MM.1S (cell line): ENCODE results near the gene TIAL1.

Experiments
- DNase-seq: peaks from one replicate; pipeline ENCODE4 v3.0.0-alpha.2; 2015
- H2AFZ ChIP-seq: fragments of 300-600 bp; sonication (generic); 2 replicates; pipeline ENCODE4 v1.6.0; 2016; ENCODE audit warnings: antibody characterized with exemption, low read length
- H3F3A ChIP-seq: fragments of 300-600 bp; sonication (generic); 2 replicates; pipeline ENCODE4 v1.6.1; 2016; ENCODE audit warnings: mild to moderate bottlenecking, antibody characterized with exemption, low read length, moderate library complexity, mixed read lengths; ENCODE audit not compliant: insufficient read depth
- H3K27ac ChIP-seq: fragments of 300-600 bp; sonication (generic); 2 replicates; pipeline ENCODE4 v1.5.1; 2016; ENCODE audit warnings: mild to moderate bottlenecking, low read length
- H3K27me3 ChIP-seq: fragments of 300-600 bp; sonication (generic); replicated peaks from 2 replicates; pipeline ENCODE4 v1.6.0; 2016; ENCODE audit warnings: low read length; ENCODE audit not compliant: insufficient read depth
- H3K36me3 ChIP-seq: fragments of 300-600 bp; sonication (generic); replicated peaks from 2 replicates; pipeline ENCODE4 v1.6.1; 2016; ENCODE audit warnings: mild to moderate bottlenecking, low read length, mixed read lengths; ENCODE audit not compliant: insufficient read depth
- H3K4me1 ChIP-seq: fragments of 300-600 bp; sonication (generic); 2 replicates; pipeline ENCODE4 v1.6.1; 2016; ENCODE audit warnings: low read length, mixed read lengths
- H3K4me2 ChIP-seq: fragments of 300-600 bp; sonication (generic); 2 replicates; pipeline ENCODE4 v1.6.0; 2016; ENCODE audit warnings: low read depth, low read length
- H3K4me3 ChIP-seq: fragments of 300-600 bp; sonication (generic); 2 replicates; pipeline ENCODE4 v1.5.1; 2016; ENCODE audit warnings: low read length, mixed read lengths
- H3K79me2 ChIP-seq: fragments of 300-600 bp; sonication (generic); 2 replicates; pipeline ENCODE4 v1.6.1; 2016; ENCODE audit warnings: mixed run types, low read length, mixed read lengths
- H3K9ac ChIP-seq: fragments of 300-600 bp; sonication (generic); 2 replicates; pipeline ENCODE4 v1.6.1; 2016; ENCODE audit warnings: low read length, mixed read lengths
- H3K9me2 ChIP-seq: fragments of 300-600 bp; sonication (generic); replicated peaks from 2 replicates; pipeline ENCODE4 v1.6.1; 2016; ENCODE audit warnings: mild to moderate bottlenecking, low read length, mixed read lengths; ENCODE audit not compliant: insufficient read depth
- H3K9me3 ChIP-seq: fragments of 300-600 bp; sonication (generic); replicated peaks from 2 replicates; pipeline ENCODE4 v1.6.1; 2016; ENCODE audit warnings: mild to moderate bottlenecking, low read length, mixed read lengths; ENCODE audit not compliant: insufficient read depth
- H4K20me1 ChIP-seq: fragments of 300-600 bp; sonication (generic); 2 replicates; pipeline ENCODE4 v1.6.1; 2016; ENCODE audit warnings: mild to moderate bottlenecking, low read length, moderate library complexity, mixed read lengths; ENCODE audit not compliant: insufficient read depth
- CTCF ChIP-seq: fragments of 300-600 bp; sonication (generic); IDR thresholded peaks from 2 replicates; pipeline ENCODE4 v1.5.1; 2016; ENCODE audit warnings: antibody characterized with exemption, low read length, mixed read lengths
- EZH2 ChIP-seq: fragments of 300-600 bp; sonication (generic); optimal IDR thresholded peaks from 2 replicates; pipeline ENCODE3; 2017; ENCODE audit warnings: low read depth, mild to moderate bottlenecking, antibody characterized with exemption, low read length, mixed read lengths
- EZH2phosphoT487 ChIP-seq: fragments of 300-600 bp; sonication (generic); IDR thresholded peaks from 2 replicates; pipeline ENCODE4 v1.6.1; 2018; ENCODE audit warnings: antibody characterized with exemption, low read length

The TIAL1 gene

GRCh38 chr10:119619215-119619614, 22.5 kb upstream of the TIAL1 start:
- Histone ChIP-seq H3K9me3 (no peaks in the 10 kb centered on the region), H3K4me1 (no peaks in the 10 kb centered on the region), H3K4me3 (no peak overlapping the region), H3F3A (no peaks in the 10 kb centered on the region), H3K27ac (no peak overlapping the region), H3K9me2 (no peaks in the 10 kb centered on the region), H3K9ac (no peak overlapping the region), H4K20me1 (no peaks in the 10 kb centered on the region), H3K27me3 (no peaks in the 10 kb centered on the region; the same call in 1 of the 2 replicates), H3K79me2 (no peaks in the 10 kb centered on the region), H3K36me3 (no peaks in the 10 kb centered on the region), H2AFZ (no peak overlapping the region), H3K4me2 (no peak overlapping the region)
- TF ChIP-seq EZH2: no peak
- no peak for TF ChIP-seq CTCF
- no peak for TF ChIP-seq EZH2phosphoT487
- DNase-seq: no peak

- Histone ChIP-seq H4K20me1 (no peaks in the 10 kb centered on the region), H3K4me2 (no peak overlapping the region), H3K9me2 (no peaks in the 10 kb centered on the region), H3K9me3 (no peaks in the 10 kb centered on the region), H3K4me3 (no peak overlapping the region), H3K9ac (no peak overlapping the region), H3K36me3 (no peaks in the 10 kb centered on the region), H2AFZ (no peak overlapping the region), H3K27me3 (no peaks in the 10 kb centered on the region; the same call in 1 of the 2 replicates), H3F3A (no peaks in the 10 kb centered on the region), H3K4me1 (no peaks in the 10 kb centered on the region), H3K79me2 (no peaks in the 10 kb centered on the region), H3K27ac (no peak overlapping the region)
- TF ChIP-seq EZH2 (no peak), CTCF (peak; percentile 52)
- peak; percentile 23 for DNase-seq
Measured at GRCh38 chr10:119616882-119617570, 20.3 kb upstream of the TIAL1 start.

GRCh38 chr10:119614686-119615085, 17.9 kb upstream of the TIAL1 start:
- TF ChIP-seq CTCF: no peak
- no peak for TF ChIP-seq EZH2phosphoT487
- no peak for TF ChIP-seq EZH2
- H3K4me1 ChIP-seq: no peaks in the 10 kb centered on the region

More at GRCh38 chr10:119614686-119615085, 17.9 kb upstream of the TIAL1 start:
- Histone ChIP-seq H4K20me1 (no peaks in the 10 kb centered on the region), H3K79me2 (no peaks in the 10 kb centered on the region), H3K9me3 (no peaks in the 10 kb centered on the region), H2AFZ (no peak overlapping the region), H3K27ac (no peak overlapping the region), H3K27me3 (no peaks in the 10 kb centered on the region), H3F3A (no peaks in the 10 kb centered on the region), H3K36me3 (no peaks in the 10 kb centered on the region), H3K4me3 (no peak overlapping the region), H3K4me2 (no peak overlapping the region), H3K9me2 (no peaks in the 10 kb centered on the region), H3K9ac (no peak overlapping the region)
- DNase-seq: no peak
